Activated CD8-positive, alpha-beta memory T cell treated with anti-CD3 and anti-CD28 coated beads, Interleukin-2, amount 50 U/mL, for 1 hour (primary cell): ENCODE measurements around the gene DUSP12.
"Not testable (repeated sequence)": the region's sequence is repeated elsewhere in the genome, so short reads cannot be mapped to it uniquely, and the experiment has no call there.

Experiments used
- DNase-seq: peaks from one replicate; pipeline ENCODE4 v3.0.0-alpha.2; 2020; ENCODE audit errors: extremely low read depth

Gene DUSP12

DNA sequence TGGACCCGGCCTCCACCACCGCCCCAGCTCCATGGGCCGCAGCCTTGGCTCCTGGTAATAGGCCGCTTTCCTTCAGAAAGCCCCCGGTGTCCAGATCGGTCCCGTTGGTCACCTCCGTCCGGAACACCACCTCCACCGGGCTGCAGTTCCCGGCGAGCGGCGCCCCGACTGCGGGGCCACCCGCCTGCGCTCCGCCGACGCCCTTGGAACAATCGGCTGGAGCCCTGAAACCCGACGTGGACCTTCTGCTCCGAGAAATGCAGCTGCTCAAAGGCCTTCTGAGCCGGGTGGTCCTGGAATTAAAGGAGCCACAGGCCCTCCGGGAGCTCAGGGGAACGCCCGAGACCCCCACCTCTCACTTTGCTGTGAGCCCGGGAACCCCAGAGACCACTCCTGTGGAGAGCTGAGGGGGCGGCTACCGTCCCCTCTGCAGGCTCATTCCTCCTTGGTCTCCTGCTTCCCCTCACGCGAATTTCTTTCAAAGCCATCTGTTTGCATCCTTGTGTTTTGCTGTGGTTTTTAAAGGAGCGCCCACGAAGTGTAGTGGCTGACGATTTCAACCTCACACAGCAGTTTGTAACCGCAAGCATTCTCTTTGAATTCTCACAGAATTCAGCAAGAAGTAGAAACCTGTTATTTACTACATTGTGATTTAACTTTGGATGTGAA is 22.2 kb upstream of the DUSP12 start:
- DNase-seq = no peak

DNA sequence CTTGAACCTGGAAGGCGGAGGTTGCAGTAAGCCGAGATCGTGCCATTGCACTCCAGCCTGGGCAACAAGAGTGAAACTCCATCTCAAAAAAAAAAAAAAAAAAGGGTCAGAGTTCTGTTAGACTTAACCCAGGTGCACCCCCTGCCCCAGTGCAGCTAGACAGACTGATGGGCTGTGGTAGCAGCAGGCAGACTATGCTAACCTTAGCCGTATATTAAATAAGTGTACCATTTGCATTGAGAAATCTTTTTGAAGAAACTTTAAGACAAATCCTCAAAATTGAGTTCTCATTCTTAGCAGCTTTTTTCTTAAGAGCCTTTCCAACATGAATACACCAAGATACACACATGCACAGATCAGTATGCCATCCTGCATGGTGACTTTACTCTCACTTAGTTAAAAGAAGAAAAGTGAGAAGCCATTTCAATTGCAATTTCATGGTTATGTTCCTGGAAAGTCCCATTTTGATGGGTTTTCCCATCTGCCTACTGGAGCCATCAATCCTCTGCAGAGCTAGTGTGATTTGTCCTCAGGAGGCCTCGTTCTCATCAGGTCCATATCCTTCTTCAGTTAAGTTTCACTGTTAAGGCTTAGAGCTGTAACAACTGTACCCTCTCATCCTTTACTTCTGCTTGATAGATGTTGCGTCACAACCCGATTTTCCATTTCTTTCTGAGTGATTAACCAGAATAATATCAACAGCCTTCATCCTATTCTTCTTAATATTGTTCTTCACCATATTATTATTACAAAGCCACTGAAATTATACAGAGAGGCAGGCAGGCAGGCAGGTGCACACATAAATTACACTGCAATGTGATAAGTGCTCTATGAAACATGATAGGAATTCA is 21.0 kb upstream of the DUSP12 start:
- no peak for DNase-seq

GRCh38 chr1:161730050-161730564 is 19.5 kb upstream of the DUSP12 start:
- DNase-seq = no peak

DNA sequence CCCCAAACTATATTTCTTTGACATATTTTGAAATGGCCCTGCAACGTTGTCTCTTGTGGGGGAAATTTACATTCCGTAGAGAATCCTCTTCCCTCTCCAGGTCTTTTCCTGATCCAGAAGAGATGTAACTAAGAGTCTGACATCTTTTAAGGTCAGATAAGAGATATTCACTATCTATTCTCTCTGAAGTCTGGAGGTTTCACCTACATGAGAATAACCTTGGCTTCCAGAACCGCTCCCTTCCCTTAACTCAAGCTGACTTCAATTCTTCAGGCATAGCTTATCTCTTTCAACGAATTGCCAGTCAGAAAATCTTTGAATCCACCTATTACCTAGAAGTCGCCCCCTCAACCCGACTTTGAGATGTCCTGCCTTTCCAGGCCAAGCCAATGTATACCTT is 18.3 kb upstream of the DUSP12 start:
- no peak for DNase-seq

- no peak for DNase-seq
Observed at GRCh38 chr1:161731981-161732718, 17.4 kb upstream of the DUSP12 start.

DNA sequence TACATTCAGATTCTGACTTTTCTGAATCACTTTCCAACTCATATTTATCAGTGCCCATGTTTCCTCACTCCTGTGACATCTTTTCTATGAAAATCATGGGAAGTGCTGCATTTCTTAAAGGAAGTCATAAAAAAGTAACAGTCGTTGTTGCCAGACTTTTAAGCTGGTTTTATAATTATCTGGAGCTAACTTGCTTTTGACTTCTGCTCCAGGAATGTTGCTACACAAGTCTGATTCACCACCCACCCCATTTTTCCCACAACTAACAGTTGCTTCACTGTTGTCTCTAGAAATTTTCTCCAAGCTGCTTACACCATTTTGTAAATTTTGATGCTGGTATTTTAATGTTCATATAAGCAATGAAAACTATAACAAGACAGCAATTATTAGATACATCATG is 16.1 kb upstream of the DUSP12 start:
- DNase-seq = no peak

- DNase-seq = no peak
Observed at GRCh38 chr1:161735837-161736236, 13.7 kb upstream of the DUSP12 start.

DNA sequence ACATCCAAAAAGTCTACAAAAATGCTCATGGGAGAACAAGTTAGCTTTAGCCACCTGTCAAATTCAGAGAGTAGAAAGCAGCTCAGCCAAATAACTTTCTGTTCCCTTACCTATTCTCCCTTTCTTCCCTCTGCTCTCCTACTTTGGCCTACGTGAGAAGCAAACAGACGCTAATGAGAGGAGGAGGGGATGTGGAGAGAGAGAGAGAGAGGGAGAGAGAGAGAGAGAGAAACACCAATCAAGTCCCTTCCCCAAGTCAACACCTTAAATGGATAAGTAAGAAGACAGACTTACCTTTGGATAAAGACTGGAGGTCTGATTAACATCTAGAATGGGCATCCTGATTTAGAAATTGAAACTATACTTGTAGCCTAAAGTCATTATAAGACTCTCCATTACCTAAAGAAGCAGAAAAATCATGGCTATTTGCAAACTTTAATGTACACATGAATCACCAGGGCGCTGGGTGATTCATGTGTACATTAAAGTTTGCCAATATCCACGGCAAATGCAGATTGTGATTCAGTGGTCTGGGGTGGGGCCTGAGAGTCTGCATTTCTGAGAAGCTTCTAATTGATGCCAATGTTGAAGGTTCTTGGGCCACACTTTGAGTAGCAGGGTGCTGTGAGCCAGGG is 13.1 kb upstream of the DUSP12 start:
- no peak for DNase-seq

GRCh38 chr1:161737625-161738024 is 12.0 kb upstream of the DUSP12 start:
- DNase-seq = no peak

DNA sequence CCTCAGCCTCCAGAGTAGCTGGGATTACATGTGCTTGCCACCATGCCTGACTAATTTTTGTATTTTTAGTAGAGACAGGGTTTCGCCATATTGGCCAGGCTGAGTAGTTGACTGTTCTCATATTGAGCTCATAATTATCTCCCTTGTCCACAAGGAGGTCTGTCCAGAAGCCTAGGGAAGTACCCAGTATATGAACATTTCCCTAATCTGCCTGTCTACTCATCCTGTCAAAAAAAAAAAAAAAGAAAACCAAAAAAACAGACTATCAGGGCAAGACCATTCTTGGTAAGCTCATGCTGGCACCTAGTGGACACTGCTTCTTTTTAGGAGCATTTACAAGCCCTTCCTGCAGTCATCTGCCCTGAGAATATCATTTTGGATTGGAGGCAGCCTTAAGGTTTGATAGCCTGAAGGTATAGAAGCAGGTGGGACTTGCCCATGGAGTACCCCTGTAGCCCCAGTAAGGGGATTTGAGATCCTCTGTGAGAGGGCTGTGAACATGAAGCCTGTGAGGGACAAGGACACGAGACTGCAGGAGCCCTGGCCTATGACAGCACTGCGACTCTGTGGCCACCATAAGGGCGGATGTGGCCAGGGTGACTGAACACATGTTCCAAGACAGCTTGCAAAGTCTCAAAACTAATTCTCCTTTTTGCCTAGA is 10.8 kb upstream of the DUSP12 start:
- no peak for DNase-seq

GRCh38 chr1:161739865-161740566 is 9.6 kb upstream of the DUSP12 start:
- DNase-seq = no peak

DNA sequence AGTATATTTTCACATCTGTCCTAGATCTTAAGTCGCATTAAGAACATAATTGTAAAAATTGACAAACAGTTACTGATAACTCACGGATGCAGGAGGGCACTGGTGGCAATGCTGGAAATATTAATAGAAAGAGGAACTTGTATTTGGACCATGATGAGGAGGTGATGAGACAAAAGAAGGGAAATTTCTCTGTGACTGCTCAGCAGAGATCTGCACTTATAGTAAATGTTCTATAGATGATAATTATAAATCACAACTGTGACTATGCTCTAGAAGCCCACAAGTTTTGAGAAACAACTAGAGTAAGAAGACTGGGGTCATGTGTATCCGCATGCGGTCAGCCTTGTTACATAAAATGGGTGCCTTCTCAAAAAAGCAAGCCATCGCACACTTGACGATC is 8.7 kb upstream of the DUSP12 start:
- no peak for DNase-seq

DNA sequence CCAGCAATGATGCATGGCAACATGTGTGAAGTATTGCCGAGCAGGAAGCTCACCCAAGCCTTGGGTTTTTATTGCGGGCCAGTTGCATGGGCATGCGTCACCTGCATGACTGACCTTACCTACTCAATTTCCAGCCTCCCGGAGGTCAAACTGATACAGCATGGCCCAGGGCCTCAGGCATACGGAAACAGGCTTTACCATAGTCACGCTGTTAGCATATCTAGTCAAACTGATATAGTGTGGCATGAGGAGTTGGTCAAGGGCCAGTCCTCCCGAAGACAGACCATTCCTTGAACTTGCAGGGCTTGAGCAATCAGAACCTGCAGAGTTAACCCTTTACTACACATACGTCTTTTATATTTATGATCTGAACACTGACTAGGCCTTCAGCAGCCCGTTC is 6.4 kb upstream of the DUSP12 start:
- DNase-seq = no peak

DNA sequence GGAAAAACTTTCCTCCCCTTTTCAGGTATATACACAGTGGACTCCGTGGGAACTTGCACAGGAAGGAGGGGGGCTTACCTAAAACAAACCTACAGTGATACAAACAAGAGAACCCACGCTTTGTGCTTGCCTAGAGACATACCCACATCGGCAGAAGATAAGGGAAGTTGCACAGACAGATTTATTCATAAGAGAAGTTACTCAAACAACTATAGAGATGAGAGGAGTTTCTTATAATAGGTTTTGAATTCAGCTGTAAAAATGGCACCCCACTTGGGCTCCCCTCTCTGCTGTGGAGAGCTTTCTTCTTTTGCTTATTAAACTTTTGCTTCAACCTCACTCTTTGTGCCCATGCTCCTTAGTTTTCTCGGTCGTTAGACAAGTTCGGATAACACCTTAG is 1.8 kb upstream of the DUSP12 start:
- no peak for DNase-seq

- DNase-seq = no peak
Observed at GRCh38 chr1:161763522-161764098, 14.0 kb downstream of the DUSP12 start.

- peak; percentile 62 for DNase-seq
Observed at GRCh38 chr1:161766102-161766981, 16.8 kb downstream of the DUSP12 start, which contains the start of gene ATF6. ATF6 (plus strand) TSS chr1:161766320; CDS start chr1:161766361, 41 bp downstream.

- DNase-seq = no peak
Observed at GRCh38 chr1:161768461-161768860, 18.9 kb downstream of the DUSP12 start.

- no peak for DNase-seq
Observed at GRCh38 chr1:161768986-161769672, 19.5 kb downstream of the DUSP12 start.

GRCh38 chr1:161769673-161770045 is 20.1 kb downstream of the DUSP12 start:
- DNase-seq = not testable (repeated sequence)
